22Rv1 (cell line): ENCODE results near the gene CSMD2.

Experiments
- CTCF ChIP-seq: fragments of 450-650 bp; IDR thresholded peaks from 2 replicates; pipeline ENCODE4 v1.5.1; 2017; ENCODE audit warnings: mild to moderate bottlenecking
- ZFX ChIP-seq: fragments of 450-650 bp; IDR thresholded peaks from 2 replicates; pipeline ENCODE4 v1.6.1; 2017; ENCODE audit warnings: antibody characterized with exemption, borderline replicate concordance

GRCh38 chr1:33844166-33844565 lies 320.9 kb downstream of the CSMD2 start:
- TF ChIP-seq CTCF (no peak), ZFX (no peak)
